HuH-7.5 (cell line): ENCODE data around the gene KNCN.

Experiments
- DNase-seq: peaks from one replicate; pipeline ENCODE4 v3.0.0; 2011; ENCODE audit warnings: low spot score

The KNCN gene

GRCh38 chr1:46543761-46544560 is 7.5 kb downstream of the KNCN start:
- no peak for DNase-seq

GRCh38 chr1:46543382-46543760 is 8.1 kb downstream of the KNCN start:
- no peak for DNase-seq

- DNase-seq: no peak
Measured at GRCh38 chr1:46539972-46540371, 11.5 kb downstream of the KNCN start.

- DNase-seq: no peak
Measured at GRCh38 chr1:46538147-46538546, 13.3 kb downstream of the KNCN start.

GRCh38 chr1:46537651-46538050 is 13.8 kb downstream of the KNCN start:
- no peak for DNase-seq

- DNase-seq: no peak
Measured at GRCh38 chr1:46536527-46536926, 14.9 kb downstream of the KNCN start.

GRCh38 chr1:46535063-46535462 is 16.4 kb downstream of the KNCN start:
- peak; percentile 85 for DNase-seq

GRCh38 chr1:46533179-46533864 is 18.1 kb downstream of the KNCN start:
- no peak for DNase-seq

GRCh38 chr1:46532498-46533178 is 18.8 kb downstream of the KNCN start:
- DNase-seq: peak; percentile 92

GRCh38 chr1:46532095-46532494 is 19.4 kb downstream of the KNCN start:
- DNase-seq: no peak

- peak; percentile 56 for DNase-seq
Measured at GRCh38 chr1:46530791-46531409, 20.5 kb downstream of the KNCN start.

- no peak for DNase-seq
Measured at GRCh38 chr1:46530311-46530710, 21.1 kb downstream of the KNCN start.

GRCh38 chr1:46529031-46529630 is 22.3 kb downstream of the KNCN start:
- DNase-seq: no peak

GRCh38 chr1:46528297-46528955 is 23.0 kb downstream of the KNCN start:
- DNase-seq: no peak

GRCh38 chr1:46527474-46528296 is 23.8 kb downstream of the KNCN start:
- peak; percentile 90 for DNase-seq

GRCh38 chr1:46526691-46527291 is 24.7 kb downstream of the KNCN start:
- DNase-seq: no peak

- no peak for DNase-seq
Measured at GRCh38 chr1:46526013-46526690, 25.3 kb downstream of the KNCN start.

- DNase-seq: no peak
Measured at GRCh38 chr1:46525253-46525983, 26.0 kb downstream of the KNCN start.

GRCh38 chr1:46524843-46525242 is 26.6 kb downstream of the KNCN start:
- DNase-seq: no peak
